Uterus (tissue), 2 donors: ENCODE data around the gene NPR1.

Source experiments
- POLR2A ChIP-seq, 2 donors: fragments of 450-650 bp; IDR thresholded peaks; one replicate each; pipeline ENCODE4 v1.6.1; 2016; ENCODE audit warnings: antibody characterized with exemption in 2 of 2, mild to moderate bottlenecking in 1 of 2, moderate library complexity in 1 of 2
- TF ChIP-seq, protein P1 (sequence below), 4 experiments: fragments of 200-600 bp in 2 of 4; fragments of 450-650 bp in 2 of 4; sonication (generic) in 2 of 4; IDR thresholded peaks; one replicate each; pipeline ENCODE4 v1.5.1; 2016 to 2019; ENCODE audit warnings: antibody characterized with exemption in 4 of 4, mild to moderate bottlenecking in 2 of 4, moderate library complexity in 1 of 4

DNA sequence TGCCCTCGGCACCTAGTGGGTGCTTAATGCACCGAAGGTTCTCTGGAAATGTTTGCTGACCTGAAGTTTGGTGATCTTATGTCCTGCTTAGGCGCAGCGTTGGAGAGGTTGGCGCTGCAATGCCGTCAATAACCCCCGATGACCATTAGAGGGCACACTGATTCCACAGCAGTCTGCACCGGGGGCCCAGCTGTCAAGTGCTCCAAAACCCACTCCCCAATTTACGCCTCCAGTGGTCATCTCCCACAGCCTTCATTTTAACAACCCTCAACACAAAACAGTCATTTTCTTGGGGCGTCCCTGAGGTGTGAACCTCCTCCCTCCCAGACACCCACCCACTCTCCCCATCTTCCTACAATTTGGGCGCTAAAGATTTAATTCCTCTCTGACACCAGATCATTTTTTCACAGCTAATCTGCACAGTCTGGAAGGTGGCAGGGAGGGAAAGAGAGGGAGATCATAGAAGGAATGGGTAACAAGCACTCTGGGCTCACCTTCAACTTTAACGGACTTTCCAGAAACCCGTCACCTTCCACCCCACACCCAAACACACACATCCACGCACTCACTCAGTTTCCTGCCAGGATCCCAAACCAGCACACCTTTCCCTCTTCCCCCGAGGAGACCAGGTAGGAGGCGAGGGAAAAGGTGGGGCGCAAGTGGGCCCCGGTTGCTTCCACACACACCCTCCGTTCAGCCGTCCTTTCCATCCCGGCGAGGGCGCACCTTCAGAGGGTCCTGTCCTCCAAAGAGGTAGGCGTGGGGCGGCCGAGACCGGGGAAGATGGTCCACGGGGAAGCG is 570 bp upstream of the NPR1 start:
- TF ChIP-seq, protein P1, sequence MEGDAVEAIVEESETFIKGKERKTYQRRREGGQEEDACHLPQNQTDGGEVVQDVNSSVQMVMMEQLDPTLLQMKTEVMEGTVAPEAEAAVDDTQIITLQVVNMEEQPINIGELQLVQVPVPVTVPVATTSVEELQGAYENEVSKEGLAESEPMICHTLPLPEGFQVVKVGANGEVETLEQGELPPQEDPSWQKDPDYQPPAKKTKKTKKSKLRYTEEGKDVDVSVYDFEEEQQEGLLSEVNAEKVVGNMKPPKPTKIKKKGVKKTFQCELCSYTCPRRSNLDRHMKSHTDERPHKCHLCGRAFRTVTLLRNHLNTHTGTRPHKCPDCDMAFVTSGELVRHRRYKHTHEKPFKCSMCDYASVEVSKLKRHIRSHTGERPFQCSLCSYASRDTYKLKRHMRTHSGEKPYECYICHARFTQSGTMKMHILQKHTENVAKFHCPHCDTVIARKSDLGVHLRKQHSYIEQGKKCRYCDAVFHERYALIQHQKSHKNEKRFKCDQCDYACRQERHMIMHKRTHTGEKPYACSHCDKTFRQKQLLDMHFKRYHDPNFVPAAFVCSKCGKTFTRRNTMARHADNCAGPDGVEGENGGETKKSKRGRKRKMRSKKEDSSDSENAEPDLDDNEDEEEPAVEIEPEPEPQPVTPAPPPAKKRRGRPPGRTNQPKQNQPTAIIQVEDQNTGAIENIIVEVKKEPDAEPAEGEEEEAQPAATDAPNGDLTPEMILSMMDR (IDR thresholded peaks at IDR 0.05), result peak; percentile 84 to 96 (median 86)
- no peak for TF ChIP-seq POLR2A (IDR thresholded peaks at IDR 0.05)
